Nephron (organoid): ENCODE results near the gene OR5K2.

ENCODE experiments used
- H3K27ac Mint-ChIP-seq, 3 experiments: 2 replicates each; pipeline ENCODE4 v1.8.0; 2020; ENCODE audit warnings: mixed read lengths in 3 of 3, mild to moderate bottlenecking in 2 of 3, moderate library complexity in 1 of 3
- H3K27me3 Mint-ChIP-seq: 2 replicates; pipeline ENCODE4 v1.8.0; 2021; ENCODE audit warnings: low read depth, mild to moderate bottlenecking, moderate library complexity, mixed read lengths
- H3K36me3 Mint-ChIP-seq: 2 replicates; pipeline ENCODE4 v1.8.0; 2020; ENCODE audit warnings: low read depth, mixed read lengths
- H3K4me1 Mint-ChIP-seq: 2 replicates; pipeline ENCODE4 v1.8.0; 2020; ENCODE audit warnings: mixed read lengths
- H3K4me3 Mint-ChIP-seq, 3 experiments: 2 replicates each; pipeline ENCODE4 v1.8.0; 2020; ENCODE audit warnings: mild to moderate bottlenecking in 3 of 3, mixed read lengths in 3 of 3, moderate library complexity in 2 of 3
- H3K9me3 Mint-ChIP-seq: 2 replicates; pipeline ENCODE4 v1.8.0; 2020; ENCODE audit warnings: mixed read lengths
- CTCF ChIP-seq, 3 experiments: fragments of 200-600 bp; sonication (generic); IDR thresholded peaks; one replicate each; pipeline ENCODE4 v1.5.0; 2021; ENCODE audit warnings: antibody characterized with exemption in 3 of 3; ENCODE audit not compliant: unreplicated experiment in 3 of 3

The OR5K2 gene

GRCh38 chr3:98514948-98515347, 17.5 kb downstream of the OR5K2 start:
- Mint-ChIP-seq H3K9me3 (no peaks in the 10 kb centered on the region), H3K27ac (no peak overlapping the region), H3K27me3 (no peaks in the 10 kb centered on the region), H3K4me1 (no peaks in the 10 kb centered on the region), H3K4me3 (no peak overlapping the region), H3K36me3 (peaks cover 41% of the 10 kb centered on the region)
- TF ChIP-seq CTCF (IDR thresholded peaks at IDR 0.05; ENCODE audit: unreplicated experiment in 3 of 3) = no peak

GRCh38 chr3:98518816-98519215, 21.3 kb downstream of the OR5K2 start:
- H3K4me3 Mint-ChIP-seq = peak overlapping the region in 1 of 3 experiments; percentile 51
- TF ChIP-seq CTCF (IDR thresholded peaks at IDR 0.05; ENCODE audit: unreplicated experiment in 3 of 3) = no peak
- H3K27ac Mint-ChIP-seq = no peak overlapping the region
- H3K9me3 Mint-ChIP-seq = no peaks in the 10 kb centered on the region
- peaks cover 21% of the 10 kb centered on the region for H3K4me1 Mint-ChIP-seq
- no peaks in the 10 kb centered on the region for H3K27me3 Mint-ChIP-seq
- peaks cover 52% of the 10 kb centered on the region for H3K36me3 Mint-ChIP-seq

- Mint-ChIP-seq H3K27me3 (no peaks in the 10 kb centered on the region), H3K36me3 (peaks cover 52% of the 10 kb centered on the region), H3K9me3 (no peaks in the 10 kb centered on the region), H3K4me3 (peak overlapping the region in 1 of 3 experiments; percentile 51), H3K4me1 (peaks cover 21% of the 10 kb centered on the region), H3K27ac (no peak overlapping the region)
- no peak for TF ChIP-seq CTCF (IDR thresholded peaks at IDR 0.05; ENCODE audit: unreplicated experiment in 3 of 3)
These were observed 21.9 kb downstream of the OR5K2 start for GRCh38 chr3:98519351-98519750.

- Mint-ChIP-seq H3K4me3 (peak overlapping the region; percentile 85 to 91 (median 90)), H3K27me3 (no peaks in the 10 kb centered on the region), H3K4me1 (peaks cover 21% of the 10 kb centered on the region), H3K27ac (peak overlapping the region; percentile 65 to 85 (median 84)), H3K9me3 (no peaks in the 10 kb centered on the region), H3K36me3 (peaks cover 36% of the 10 kb centered on the region)
- TF ChIP-seq CTCF (IDR thresholded peaks at IDR 0.05; ENCODE audit: unreplicated experiment in 3 of 3) = no peak
These were observed 24.5 kb downstream of the OR5K2 start for GRCh38 chr3:98521897-98522543.

- H3K27me3 Mint-ChIP-seq = no peaks in the 10 kb centered on the region
- no peak for TF ChIP-seq CTCF (IDR thresholded peaks at IDR 0.05; ENCODE audit: unreplicated experiment in 3 of 3)
- peaks cover 33% of the 10 kb centered on the region for H3K36me3 Mint-ChIP-seq
- peaks cover 21% of the 10 kb centered on the region for H3K4me1 Mint-ChIP-seq
- H3K27ac Mint-ChIP-seq = peak within 1 kb of the TSS; percentile 65 to 99 (median 84)
- peak within 1 kb of the TSS; percentile 85 to 98 (median 91) for H3K4me3 Mint-ChIP-seq
- H3K9me3 Mint-ChIP-seq = no peaks in the 10 kb centered on the region
These were observed 25.2 kb downstream of the OR5K2 start, which contains the start of gene CLDND1 for GRCh38 chr3:98522544-98523281. TSS of gene CLDND1 (minus strand) at chr3:98522902. CDS start at chr3:98521424, 1,478 bp downstream.
